ENCODE results near the gene TESMIN. TPM values are rescaled to one million over a fixed set of nuclear protein-coding genes. Genes with fewer than 3 reads are reported as not detected.

Gene TESMIN
- total RNA-seq, 1 experiment from 2014 or later, result 45.2 TPM

- peaks cover 2% of the 10 kb centered on the region for H3K27me3 Mint-ChIP-seq (ENCODE audit: low read depth)
- H4K20me1 ChIP-seq (ENCODE audit: control insufficient read depth, insufficient read depth, insufficient read length), result no peaks in the 10 kb centered on the region
- no peak overlapping the region for H3K14ac ChIP-seq (ENCODE audit: insufficient read depth, low read length)
- H3T11ph ChIP-seq (ENCODE audit: low read length), result no peak overlapping the region
- no peak for TF ChIP-seq CTCF (conservative IDR thresholded peaks at IDR 0.05)
- H3K27me3 ChIP-seq (ENCODE audit: insufficient read depth, low read length), result no peaks in the 10 kb centered on the region
- H3K4ac ChIP-seq (ENCODE audit: low read depth, low read length), result no peak overlapping the region
- peaks cover 19 to 25% of the 10 kb centered on the region in 2 experiments for H3K9me3 Mint-ChIP-seq
- H3K56ac ChIP-seq (ENCODE audit: insufficient read length, low read depth, low read length), result no peak overlapping the region
- H3K9me3 ChIP-seq (ENCODE audit: control insufficient read depth, low read depth, low read length), result no peaks in the 10 kb centered on the region
- H3K27ac ChIP-seq (ENCODE audit: insufficient read length, low read depth, low read length), result no peak overlapping the region
- H2AK5ac ChIP-seq (ENCODE audit: insufficient read length, low read length), result no peak overlapping the region
- no peak for DNase-seq
- H2BK120ac ChIP-seq (ENCODE audit: low read depth, low read length, poor library complexity, severe bottlenecking), result no peak overlapping the region
- no peaks in the 10 kb centered on the region for H3K79me1 ChIP-seq (ENCODE audit: insufficient read depth, low read depth, low read length, poor library complexity, severe bottlenecking)
- H4K91ac ChIP-seq (ENCODE audit: insufficient read length, low read depth, low read length), result no peak overlapping the region
- H3K4me2 ChIP-seq (ENCODE audit: insufficient read depth, insufficient read length, low read length), result no peak overlapping the region
- H2BK15ac ChIP-seq (ENCODE audit: low read depth, low read length), result no peak overlapping the region
- H2BK12ac ChIP-seq (ENCODE audit: insufficient read length, low read depth, low read length), result no peak overlapping the region
- H3K36me3 Mint-ChIP-seq (ENCODE audit: insufficient read depth in 1 of 3, low read depth in 3 of 3), result peaks cover 4 to 25% (median 5%) of the 10 kb centered on the region in 3 experiments; a peak in 6 of 7 replicates
- no peak overlapping the region; a peak in 1 of 5 replicates for H3K4me3 Mint-ChIP-seq
- peaks cover 25 to 28% of the 10 kb centered on the region in 2 experiments for H3K4me1 Mint-ChIP-seq
- H3K9ac ChIP-seq (ENCODE audit: extremely low read depth, insufficient read length, low read length), result no peak overlapping the region
- H4K8ac ChIP-seq (replicated peaks; ENCODE audit: insufficient read length, low read depth, low read length), result no peak overlapping the region
- H4K5ac ChIP-seq (ENCODE audit: insufficient read length, low read depth, low read length), result no peak overlapping the region
- no peak overlapping the region for H3K27ac Mint-ChIP-seq
- H2AFZ ChIP-seq (ENCODE audit: low read length), result no peak overlapping the region
- H2BK5ac ChIP-seq (ENCODE audit: insufficient read length, low read length), result no peak overlapping the region
- no CpG with 5 or more reads among the region's 2 CpGs for WGBS (ENCODE audit: extremely low coverage, insufficient read length, low lambda C conversion rate)
- H3K23ac ChIP-seq (ENCODE audit: insufficient read length, low read depth, low read length), result no peak overlapping the region
- H3K18ac ChIP-seq (ENCODE audit: insufficient read length, low read depth, low read length), result no peak overlapping the region
- H2BK20ac ChIP-seq (ENCODE audit: low read depth, low read length, poor library complexity, severe bottlenecking), result no peak overlapping the region
- H3K79me2 ChIP-seq (ENCODE audit: insufficient read depth, low read length), result no peaks in the 10 kb centered on the region
- no peaks in the 10 kb centered on the region for H3K23me2 ChIP-seq (ENCODE audit: insufficient read length, low read depth, low read length, poor library complexity, severe bottlenecking)
- H3K4me1 ChIP-seq (ENCODE audit: insufficient read depth, low read length), result peaks cover 2% of the 10 kb centered on the region; the same call in 1 of the 2 replicates
These were observed 52.3 kb downstream of the TESMIN start for GRCh38 chr11:68698993-68699392.
